GM23248 (cell line): ENCODE measurements around the gene DTNB.
"Not testable (repeated sequence)": the region's sequence is repeated elsewhere in the genome, so short reads cannot be mapped to it uniquely, and the experiment has no call there.

Experiments used
- EZH2 ChIP-seq: fragments of 200-600 bp; sonication (generic); IDR thresholded peaks from 2 replicates; pipeline ENCODE4 v1.6.1; 2018; ENCODE audit warnings: antibody characterized with exemption, mild to moderate bottlenecking; ENCODE audit not compliant: insufficient read depth, poor library complexity, severe bottlenecking
- EZH2phosphoT487 ChIP-seq: fragments of 200-600 bp; sonication (generic); IDR thresholded peaks from 2 replicates; pipeline ENCODE4 v1.6.1; 2018; ENCODE audit warnings: antibody characterized with exemption, moderate library complexity, mild to moderate bottlenecking, low read depth; ENCODE audit not compliant: insufficient read depth

DNA sequence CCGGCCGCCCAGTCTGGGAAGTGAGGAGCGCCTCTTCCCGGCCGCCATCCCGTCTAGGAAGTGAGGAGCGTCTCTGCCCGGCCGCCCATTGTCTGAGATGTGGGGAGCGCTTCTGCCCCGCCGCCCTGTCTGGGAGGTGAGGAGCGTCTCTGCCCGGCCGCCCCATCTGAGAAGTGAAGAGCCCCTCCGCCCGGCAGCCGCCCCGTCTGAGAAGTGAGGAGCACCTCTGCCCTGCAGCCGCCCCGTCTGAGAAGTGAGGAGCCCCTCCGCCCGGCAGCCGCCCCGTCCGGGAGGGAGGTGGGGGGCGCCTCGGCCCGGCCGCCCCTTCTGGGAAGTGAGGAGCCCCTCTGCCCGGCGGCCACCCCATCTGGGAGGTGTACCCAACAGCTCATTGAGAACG is 32.2 kb upstream of the DTNB start:
- TF ChIP-seq EZH2, EZH2phosphoT487: not testable (repeated sequence)
